HG03095 (cell line): ENCODE data around the gene PRR5L.
A peak's percentile ranks its signal among the peaks of the same experiment; 100 is the strongest.
"Not testable (repeated sequence)": the region's sequence is repeated elsewhere in the genome, so short reads cannot be mapped to it uniquely, and the experiment has no call there.

Experiments
- ATAC-seq: cut with Tn5 transposase; IDR thresholded peaks from one replicate; pipeline ENCODE4 v1.9.1; 2021; ENCODE audit warnings: moderate library complexity; ENCODE audit not compliant: unreplicated experiment

PRR5L gene

GRCh38 chr11:36324956-36325355 is 28.9 kb downstream of the PRR5L start:
- not testable (repeated sequence) for ATAC-seq

GRCh38 chr11:36325403-36325802 is 29.3 kb downstream of the PRR5L start:
- not testable (repeated sequence) for ATAC-seq

DNA sequence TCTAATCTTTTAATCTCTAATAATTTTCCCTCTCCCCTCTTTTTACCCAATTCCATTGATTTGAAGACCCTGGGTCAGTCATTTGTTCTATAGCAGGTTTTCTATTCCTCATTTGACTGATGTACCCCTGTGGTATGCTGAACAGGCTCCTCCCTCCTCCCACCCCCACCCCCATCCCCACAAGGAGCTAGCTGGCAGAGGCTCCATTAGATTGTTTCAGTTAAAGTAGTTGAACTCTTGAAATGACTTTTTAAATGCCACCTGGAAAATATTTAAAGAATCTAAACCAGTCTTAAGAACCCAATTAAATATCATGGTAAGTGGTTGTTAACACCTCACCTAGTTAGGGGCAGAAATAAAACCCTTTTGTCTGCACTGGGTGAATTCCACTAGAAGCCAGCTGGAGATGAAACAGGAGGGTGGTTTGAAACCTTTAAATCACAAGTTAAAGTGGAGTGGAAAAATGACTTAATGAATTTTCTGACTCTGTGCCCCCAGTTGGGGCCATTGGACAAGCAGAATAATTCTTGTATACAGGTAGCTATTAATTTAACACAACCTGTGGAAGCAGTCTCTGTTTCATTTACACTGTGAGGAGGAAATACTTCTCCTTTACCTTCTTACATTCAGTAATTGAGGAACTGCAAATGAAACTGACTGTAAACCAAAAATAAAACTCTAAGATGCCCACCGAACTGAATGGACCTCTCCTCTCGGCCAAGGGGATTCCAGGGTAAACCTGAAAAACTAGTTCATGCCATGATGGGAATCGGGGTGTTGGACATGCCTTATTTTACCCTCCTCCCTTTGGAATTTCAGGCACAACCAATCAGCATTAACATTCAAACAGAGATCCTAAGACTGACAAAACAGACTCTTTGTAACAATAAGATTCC is 30.7 kb downstream of the PRR5L start:
- peak; percentile 60 for ATAC-seq

DNA sequence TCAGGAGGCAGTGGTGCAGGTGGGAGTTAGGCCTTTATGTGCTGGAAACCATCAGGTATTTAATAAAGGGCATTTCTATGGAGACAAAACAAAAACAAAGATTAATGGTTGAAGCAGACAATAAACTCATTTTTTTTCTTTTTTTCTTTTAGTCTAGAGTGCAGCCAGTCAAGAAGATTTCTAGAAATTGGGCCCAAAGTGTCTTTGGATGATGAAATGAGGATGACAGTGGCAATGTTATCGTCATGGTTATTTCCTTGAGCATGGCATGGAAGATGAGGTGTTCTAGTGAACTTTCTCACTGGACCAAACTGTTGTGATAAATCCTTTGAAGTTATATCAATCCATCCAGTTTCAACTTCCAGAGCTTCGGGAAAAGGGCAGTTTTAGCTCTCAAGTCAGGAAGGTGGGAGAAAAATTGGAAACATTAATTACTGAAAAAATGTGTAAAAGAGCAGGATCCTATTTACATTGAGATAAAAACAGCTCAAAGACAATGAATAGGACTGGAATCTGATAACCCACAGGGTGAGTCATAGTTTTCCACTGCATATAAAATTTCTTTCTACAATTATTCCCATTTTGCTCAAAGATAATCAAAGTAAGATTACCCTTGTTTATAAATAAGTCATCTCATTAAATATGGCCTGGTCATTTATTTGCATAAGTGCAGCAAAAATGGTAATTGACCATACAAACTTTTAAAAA is 33.0 kb downstream of the PRR5L start:
- ATAC-seq, result no peak

- ATAC-seq, result no peak
These were observed 34.3 kb downstream of the PRR5L start for GRCh38 chr11:36330411-36330810.

DNA sequence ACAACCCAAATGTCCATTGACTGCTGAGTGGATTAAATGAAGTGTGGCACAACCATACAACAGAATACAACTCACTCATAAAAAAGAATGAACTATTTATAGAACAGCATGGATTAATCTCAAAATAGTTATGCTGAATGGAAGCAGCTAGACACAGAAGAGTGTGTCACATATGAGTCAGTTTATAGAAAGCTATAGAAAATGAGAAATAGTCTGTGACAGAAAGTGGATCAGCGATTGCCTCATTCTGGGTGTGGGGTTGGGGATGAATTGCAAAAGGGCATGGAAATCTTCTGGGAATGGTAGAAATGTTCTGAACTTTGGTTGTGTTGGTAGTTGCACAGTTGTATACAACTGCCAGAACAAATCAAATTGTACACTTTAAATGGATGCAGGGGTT is 37.4 kb downstream of the PRR5L start:
- no peak for ATAC-seq

DNA sequence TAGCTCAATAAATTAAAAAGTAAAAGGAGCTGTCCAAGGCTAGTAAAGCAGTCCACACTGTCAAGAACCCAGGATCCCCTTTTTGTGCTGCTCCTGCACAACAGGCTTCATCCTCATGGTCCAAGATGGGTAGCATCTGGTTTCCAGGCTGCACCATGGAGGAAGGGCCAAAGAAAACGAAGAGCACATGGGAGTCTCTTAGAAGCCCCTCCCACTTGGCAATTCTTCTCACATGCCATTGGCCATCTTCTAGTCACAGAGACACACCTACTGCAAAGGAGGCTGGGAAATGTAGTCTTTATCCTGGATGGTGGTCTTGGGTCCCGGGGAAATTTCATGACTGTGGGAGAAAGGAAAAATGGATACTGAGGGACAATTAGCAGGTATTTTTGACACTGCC is 37.8 kb downstream of the PRR5L start:
- no peak for ATAC-seq

GRCh38 chr11:36339888-36340287 is 43.8 kb downstream of the PRR5L start:
- no peak for ATAC-seq

GRCh38 chr11:36340897-36341296 is 44.8 kb downstream of the PRR5L start:
- ATAC-seq, result no peak

DNA sequence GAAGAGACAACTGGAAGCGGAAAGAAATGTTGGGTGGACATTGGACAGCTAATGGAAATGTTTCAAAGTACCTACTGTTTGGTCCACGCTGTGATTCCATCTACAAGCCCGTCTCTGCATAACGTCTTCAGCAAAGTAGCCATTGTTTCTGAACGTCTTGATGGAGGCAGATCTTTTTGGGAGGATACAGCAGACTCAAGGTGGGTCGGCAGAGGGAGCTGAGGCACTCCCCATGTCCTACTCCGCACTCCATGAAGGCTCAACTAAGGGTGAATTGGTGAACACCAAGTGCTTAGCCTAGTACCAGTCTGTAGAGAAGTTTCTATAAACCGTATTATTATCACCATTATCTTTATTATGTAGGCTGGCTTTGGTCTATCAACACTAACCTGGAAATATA is 45.8 kb downstream of the PRR5L start:
- no peak for ATAC-seq

DNA sequence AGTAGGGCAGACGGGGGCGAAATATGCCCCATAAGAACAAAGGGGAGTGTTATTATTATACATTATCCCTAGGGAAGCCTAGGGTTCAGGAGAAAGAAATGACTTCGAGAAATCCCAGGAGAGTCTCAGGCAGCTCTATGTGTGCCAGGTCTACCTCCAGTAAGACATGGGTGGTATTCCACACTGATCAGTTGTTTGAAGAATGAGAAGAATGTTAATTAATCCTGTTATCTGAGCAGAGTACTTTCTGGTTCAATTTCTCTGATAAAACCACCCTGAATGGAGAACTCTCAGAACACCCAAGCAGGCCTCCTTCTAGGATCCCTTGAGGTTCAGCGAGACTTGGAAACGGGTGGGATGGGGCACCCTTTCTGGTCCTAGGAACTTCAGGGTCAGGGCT is 46.2 kb downstream of the PRR5L start:
- no peak for ATAC-seq

- ATAC-seq, result no peak
These were observed 47.3 kb downstream of the PRR5L start for GRCh38 chr11:36343436-36343835.

DNA sequence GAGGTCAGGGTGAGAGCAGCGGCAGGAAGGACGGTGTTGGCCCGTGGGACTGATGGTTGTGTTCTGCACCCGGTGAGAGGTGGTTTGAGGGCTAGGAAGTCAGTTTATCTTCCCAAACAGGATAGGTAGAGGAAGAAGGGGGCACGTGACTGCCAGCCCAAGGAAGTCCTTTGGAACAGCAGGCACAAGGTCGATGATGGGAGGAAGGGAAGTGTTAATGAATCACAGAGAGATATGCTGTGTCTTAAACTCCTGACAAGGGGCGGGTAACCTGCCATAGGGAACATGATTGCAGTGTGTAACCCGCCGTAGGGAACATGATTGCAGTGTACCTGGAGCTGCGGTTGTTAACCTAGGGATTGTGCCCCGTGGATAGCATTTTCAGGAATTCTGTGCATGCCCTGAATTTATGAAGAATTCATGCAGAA is 49.0 kb downstream of the PRR5L start:
- ATAC-seq, result no peak

GRCh38 chr11:36345535-36346141 is 49.5 kb downstream of the PRR5L start:
- ATAC-seq, result no peak

GRCh38 chr11:36346562-36347383 is 50.7 kb downstream of the PRR5L start:
- ATAC-seq, result no peak

DNA sequence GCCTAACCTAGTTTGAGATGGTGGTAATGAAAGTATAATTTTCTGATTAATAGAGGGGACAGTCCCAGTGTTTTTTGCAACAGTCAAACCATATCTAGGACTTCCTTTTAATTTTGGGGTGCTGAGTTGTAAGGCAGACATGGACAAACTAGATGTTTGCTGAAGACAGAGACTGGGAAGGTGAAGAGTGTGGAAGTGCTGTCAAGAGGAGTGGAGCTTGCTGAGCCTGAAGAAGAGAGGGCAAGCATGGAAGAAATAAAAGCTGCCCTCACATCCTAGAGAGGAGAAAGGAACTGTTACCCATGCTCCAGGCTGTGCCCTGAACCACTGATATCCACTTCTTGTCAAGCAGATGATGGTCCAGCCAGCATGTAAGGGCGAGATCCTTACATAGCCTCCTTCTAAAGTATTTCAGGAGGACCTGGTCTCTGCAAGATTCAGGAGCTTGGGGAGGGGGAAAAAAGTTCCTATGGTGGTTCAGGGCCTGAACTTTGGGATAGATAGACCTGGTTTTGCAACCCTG is 51.4 kb downstream of the PRR5L start:
- ATAC-seq, result no peak

GRCh38 chr11:36349351-36350136 is 53.5 kb downstream of the PRR5L start:
- ATAC-seq, result no peak

DNA sequence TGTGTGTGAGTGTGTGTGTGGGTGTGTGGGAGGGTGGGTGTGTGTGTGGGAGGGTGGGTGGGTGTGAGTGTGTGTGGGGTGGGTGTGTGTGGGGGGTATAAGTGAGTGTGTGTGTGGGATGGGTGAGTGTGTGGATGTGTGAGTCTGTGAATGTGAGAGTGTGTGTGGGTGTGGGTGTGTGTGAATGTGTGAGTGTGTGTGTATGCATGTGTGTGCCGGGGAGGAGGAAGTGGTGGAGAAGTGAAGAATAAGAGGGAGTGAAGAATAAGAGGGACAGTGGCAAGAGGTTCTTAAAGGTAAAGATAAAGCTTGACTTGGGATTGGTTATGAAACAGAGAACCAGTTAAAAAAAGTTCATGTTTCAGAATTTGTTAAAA is 54.0 kb downstream of the PRR5L start:
- ATAC-seq, result no peak

DNA sequence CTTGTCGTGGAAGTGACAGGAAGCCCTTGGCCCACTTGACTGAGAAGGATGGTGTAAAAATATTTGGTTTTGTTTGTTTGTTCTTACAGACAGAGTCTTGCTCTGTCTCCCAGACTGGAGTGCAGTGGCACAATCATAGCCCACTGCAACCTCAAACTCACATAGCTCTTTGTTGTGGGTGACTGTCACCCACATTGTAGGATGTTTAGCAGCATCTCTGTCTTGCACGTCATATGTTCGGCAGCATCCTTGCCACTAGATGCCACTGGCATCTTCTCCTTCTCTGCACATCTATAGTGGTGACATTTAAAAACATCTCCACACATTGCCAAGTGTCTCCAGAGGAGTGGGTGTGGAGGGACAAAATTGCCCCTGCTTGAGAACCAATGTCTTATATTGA is 56.8 kb downstream of the PRR5L start:
- ATAC-seq, result no peak
